Muscle layer of duodenum (tissue), 2 donors: Measurements from ENCODE around the gene RDH5.
A peak's percentile ranks its signal among the peaks of the same experiment; 100 is the strongest.

Experiments
- H3K27ac ChIP-seq: one replicate; pipeline ENCODE4 v1.7.0; 2013; ENCODE audit warnings: mild to moderate bottlenecking, low read length
- H3K27me3 ChIP-seq: one replicate; pipeline ENCODE4 v1.7.0; 2013; ENCODE audit warnings: low read depth, mild to moderate bottlenecking, control low read depth, low read length
- H3K36me3 ChIP-seq, 2 donors: one replicate each; pipeline ENCODE4 v1.7.0; 2013; ENCODE audit warnings: low read length in 2 of 2, control low read depth in 1 of 2, mild to moderate bottlenecking in 1 of 2; ENCODE audit not compliant: insufficient read depth in 2 of 2, control insufficient read depth in 1 of 2
- H3K4me1 ChIP-seq, 2 donors: one replicate each; pipeline ENCODE4 v1.7.0; 2013; ENCODE audit warnings: low read length in 2 of 2, mild to moderate bottlenecking in 2 of 2, control low read depth in 1 of 2, moderate library complexity in 1 of 2; ENCODE audit not compliant: insufficient read depth in 2 of 2, control insufficient read depth in 1 of 2
- H3K4me3 ChIP-seq, 2 donors: one replicate each; pipeline ENCODE4 v1.7.0; 2013; ENCODE audit warnings: low read length in 2 of 2, low read depth in 1 of 2, mild to moderate bottlenecking in 1 of 2
- H3K9me3 ChIP-seq, 2 donors: one replicate each; pipeline ENCODE4 v1.7.0; 2013; ENCODE audit warnings: low read length in 2 of 2, control low read depth in 1 of 2, mild to moderate bottlenecking in 1 of 2; ENCODE audit not compliant: control insufficient read depth in 1 of 2
- donor health status: healthy.

RDH5 gene

DNA sequence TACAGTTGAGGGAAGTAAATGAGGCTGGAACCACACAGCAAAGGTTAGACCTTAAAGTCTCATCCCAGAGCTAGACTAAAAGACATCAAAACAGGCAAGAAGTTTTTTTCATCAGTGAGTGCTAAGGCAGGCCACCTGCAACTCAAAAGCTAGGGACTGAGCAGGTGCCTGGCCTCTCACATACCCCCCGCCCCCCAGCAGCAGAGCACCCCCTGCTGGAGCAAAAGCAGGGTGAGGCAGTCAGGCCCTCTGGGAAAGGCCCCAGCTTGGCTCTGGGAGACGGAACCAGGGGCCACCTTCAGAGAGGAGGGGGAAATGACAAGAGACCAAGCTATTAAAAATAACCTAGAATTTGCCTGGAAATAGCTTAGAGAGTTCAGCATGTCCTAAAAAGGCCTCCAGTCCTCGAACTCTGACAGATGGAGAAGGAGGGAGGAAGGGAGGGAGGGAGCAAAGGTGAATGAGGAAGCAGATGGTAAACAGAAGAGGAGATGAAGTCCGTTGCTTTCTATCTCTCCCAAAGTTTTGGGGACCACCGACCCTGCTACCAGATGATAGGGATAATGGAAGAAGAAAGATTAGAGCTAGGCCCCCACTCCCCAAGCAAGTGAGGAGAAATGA lies 14.3 kb upstream of the RDH5 start:
- Histone ChIP-seq H3K27ac (peak overlapping the region; percentile 91), H3K9me3 (no peaks in the 10 kb centered on the region), H3K27me3 (no peaks in the 10 kb centered on the region), H3K4me1 (peaks cover 4 to 17% of the 10 kb centered on the region in 2 donors), H3K4me3 (peak overlapping the region; percentile 59 to 80), H3K36me3 (peaks cover 0 to 3% of the 10 kb centered on the region in 2 donors)

DNA sequence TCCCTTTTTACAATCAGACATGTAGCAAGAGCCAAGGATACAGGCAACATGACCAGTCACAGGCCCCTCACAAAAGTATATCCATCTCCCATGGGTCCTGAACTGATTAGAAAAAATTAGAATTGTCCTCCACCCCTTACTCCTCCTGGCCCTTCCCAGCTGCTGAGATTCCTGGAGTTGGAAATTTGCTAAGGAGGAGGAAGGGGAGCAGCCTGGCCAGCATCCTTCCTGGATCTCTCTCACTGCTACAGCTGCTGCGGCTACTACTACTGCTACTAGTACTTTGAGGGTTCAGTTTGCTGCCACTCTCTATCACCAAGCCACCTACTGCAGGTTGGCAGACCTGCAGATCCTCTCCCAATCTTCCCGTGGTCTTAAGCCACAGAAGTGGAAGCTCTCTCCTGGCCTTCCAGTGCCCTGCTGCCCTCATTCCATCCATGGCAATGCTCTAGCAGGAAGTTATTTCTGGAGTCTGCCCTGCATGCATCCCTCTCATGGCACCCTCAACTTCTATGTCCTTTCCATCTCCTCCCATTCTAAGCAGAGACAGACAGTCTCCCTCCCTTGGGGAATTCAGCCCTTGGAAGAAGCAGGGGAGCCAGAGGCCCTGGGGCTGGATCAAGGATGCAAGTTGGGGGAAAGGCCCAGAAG lies 13.5 kb upstream of the RDH5 start:
- Histone ChIP-seq H3K4me1 (peaks cover 4 to 18% of the 10 kb centered on the region in 2 donors), H3K9me3 (no peaks in the 10 kb centered on the region), H3K27ac (peak overlapping the region; percentile 91), H3K36me3 (no peaks in the 10 kb centered on the region), H3K4me3 (peak overlapping the region; percentile 59 to 80), H3K27me3 (no peaks in the 10 kb centered on the region)

DNA sequence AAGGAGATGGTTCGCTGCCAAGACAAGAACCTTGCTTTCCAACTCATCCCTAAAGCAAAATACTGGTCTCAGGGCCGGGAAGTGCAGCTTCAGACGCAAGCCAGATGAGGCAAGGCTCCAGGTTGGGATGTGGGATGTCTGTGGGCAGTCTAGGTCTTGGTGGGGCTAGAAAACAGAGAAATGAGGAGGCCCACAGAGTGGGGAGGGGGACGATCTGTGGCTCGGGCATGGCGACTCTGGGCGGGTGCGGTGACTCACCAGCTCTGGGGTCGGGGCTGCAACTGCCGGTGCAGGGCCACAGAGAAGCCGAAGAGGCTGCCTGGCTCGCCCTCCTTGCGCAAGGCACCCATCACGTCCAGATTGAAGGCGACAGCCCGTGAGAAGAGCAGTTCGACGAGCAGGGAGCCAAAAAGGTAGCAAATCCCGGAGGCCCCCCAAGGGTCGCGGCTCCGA lies 12.9 kb upstream of the RDH5 start:
- H3K4me1 ChIP-seq = peaks cover 4 to 21% of the 10 kb centered on the region in 2 donors
- H3K9me3 ChIP-seq = no peaks in the 10 kb centered on the region
- peak overlapping the region; percentile 91 for H3K27ac ChIP-seq
- no peaks in the 10 kb centered on the region for H3K27me3 ChIP-seq
- H3K36me3 ChIP-seq = no peaks in the 10 kb centered on the region
- peak overlapping the region; percentile 59 to 80 for H3K4me3 ChIP-seq

DNA sequence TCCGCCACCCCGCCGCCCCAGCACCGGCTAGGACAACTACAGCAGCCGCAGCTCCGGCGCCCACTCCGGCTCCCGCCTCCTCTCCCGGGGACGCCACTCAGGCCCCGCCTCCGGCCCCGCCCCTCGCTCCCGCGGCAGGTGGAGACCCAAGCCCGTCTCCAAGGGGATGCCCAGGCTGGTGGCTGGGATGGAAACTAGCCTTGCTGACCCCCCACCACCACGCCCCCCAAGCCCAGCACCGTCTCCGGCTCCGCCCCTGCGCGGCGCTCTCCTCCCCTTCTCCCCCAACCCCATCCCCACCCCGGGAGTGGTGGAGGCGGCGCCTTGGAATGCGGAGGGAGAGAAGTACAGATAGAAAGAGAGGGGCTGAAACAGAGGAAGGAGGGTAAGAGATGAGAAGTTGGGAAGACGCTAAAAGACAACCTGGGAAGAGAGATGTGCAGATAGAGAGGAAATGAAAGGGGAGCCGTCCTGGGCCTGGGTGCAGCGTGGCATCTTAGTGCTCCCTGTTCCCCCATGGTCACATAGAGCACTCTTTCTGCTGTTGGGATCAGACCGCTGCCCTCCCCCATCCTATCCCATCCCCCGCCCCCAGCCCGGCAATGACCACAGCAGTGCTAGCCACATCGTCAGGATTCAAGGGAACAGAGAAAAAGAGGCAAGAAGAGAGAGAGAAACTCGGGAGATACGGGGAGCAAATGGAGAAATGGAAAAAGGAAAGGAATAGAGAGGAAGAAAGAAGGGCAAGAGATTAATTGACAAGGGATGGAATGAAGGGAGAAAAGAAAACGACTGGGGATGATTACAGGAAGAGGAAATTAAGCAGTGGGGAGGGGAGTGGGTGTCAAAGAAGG lies 12.1 kb upstream of the RDH5 start, which contains the start of gene ITGA7:
ITGA7 (minus strand) TSS at position 64 of the 854 bp plus-strand sequence. CDS start 222 bp downstream, outside the sequence.
- Histone ChIP-seq H3K36me3 (no peaks in the 10 kb centered on the region), H3K27ac (peak within 1 kb of the TSS; percentile 91), H3K4me1 (peaks cover 4 to 23% of the 10 kb centered on the region in 2 donors), H3K4me3 (peak within 1 kb of the TSS; percentile 59 to 80), H3K9me3 (no peaks in the 10 kb centered on the region), H3K27me3 (no peaks in the 10 kb centered on the region)

DNA sequence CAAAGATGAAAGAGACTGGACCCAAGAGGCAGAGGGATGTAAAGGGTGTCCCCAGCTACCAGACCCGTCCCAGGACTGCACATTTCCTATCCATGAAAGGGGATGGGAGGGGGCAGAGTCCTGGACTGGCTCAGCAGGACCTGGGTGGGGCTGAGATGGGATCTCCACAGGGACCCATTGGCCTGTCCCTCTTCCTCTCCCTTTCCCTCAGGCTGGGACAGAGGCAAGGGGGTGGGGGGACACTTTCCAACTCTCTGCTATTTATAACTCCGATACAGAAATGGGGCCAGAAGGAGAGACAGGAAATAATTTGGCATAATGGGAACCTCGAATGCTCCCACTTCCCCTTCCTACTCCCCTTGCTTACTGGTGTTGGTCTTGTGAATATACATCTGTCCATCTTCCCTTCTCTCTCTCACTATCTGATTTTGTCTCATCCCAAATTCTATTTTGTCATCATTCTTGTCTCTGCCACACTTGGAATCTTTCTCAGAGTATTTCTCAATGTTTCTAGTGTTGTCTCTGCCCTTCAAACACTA lies 11.4 kb upstream of the RDH5 start:
- Histone ChIP-seq H3K4me1 (peaks cover 4 to 27% of the 10 kb centered on the region in 2 donors), H3K4me3 (peak overlapping the region; percentile 35 to 80), H3K27ac (peak overlapping the region; percentile 76), H3K9me3 (no peaks in the 10 kb centered on the region), H3K36me3 (no peaks in the 10 kb centered on the region), H3K27me3 (no peaks in the 10 kb centered on the region)

DNA sequence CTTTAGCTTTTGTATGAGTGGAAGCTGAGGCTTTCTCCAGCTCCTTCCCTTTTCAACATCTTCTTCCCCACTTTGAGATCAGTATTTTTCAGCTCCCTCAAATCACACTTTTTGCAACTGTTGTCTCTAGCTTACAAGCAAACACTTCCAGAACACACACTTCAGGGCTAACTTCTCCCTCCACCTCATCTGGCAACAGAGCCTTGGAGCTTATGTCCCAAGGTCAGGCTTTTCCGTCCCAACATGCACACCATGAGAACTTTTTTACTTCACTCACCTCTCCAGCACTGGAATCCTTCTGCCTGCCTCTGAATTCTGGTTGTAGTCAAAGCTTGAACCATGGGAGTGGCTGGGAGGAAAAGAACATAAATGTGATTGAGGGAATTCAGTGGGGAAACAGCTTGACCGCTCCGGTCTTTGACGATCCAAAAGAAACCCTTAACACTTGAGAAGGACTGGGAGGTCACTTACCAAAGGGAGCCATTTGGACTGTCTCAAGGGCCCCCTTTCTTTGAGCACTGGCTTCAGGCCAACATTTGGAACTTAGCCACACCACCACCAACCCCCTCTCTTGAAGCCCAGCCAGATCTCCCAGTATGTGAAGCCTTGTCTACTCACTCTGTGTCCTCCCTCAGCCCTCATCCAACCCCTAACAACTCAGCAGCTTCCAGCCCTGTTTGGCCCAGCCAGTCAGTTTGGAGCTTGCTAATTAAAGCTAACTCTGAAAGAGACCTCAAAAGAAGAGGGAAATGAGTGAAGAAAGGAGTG lies 8.2 kb upstream of the RDH5 start:
- Histone ChIP-seq H3K27ac (peak overlapping the region; percentile 28), H3K4me1 (peaks cover 14 to 39% of the 10 kb centered on the region in 2 donors), H3K9me3 (no peaks in the 10 kb centered on the region), H3K27me3 (no peaks in the 10 kb centered on the region), H3K4me3 (no peak overlapping the region), H3K36me3 (no peaks in the 10 kb centered on the region)

DNA sequence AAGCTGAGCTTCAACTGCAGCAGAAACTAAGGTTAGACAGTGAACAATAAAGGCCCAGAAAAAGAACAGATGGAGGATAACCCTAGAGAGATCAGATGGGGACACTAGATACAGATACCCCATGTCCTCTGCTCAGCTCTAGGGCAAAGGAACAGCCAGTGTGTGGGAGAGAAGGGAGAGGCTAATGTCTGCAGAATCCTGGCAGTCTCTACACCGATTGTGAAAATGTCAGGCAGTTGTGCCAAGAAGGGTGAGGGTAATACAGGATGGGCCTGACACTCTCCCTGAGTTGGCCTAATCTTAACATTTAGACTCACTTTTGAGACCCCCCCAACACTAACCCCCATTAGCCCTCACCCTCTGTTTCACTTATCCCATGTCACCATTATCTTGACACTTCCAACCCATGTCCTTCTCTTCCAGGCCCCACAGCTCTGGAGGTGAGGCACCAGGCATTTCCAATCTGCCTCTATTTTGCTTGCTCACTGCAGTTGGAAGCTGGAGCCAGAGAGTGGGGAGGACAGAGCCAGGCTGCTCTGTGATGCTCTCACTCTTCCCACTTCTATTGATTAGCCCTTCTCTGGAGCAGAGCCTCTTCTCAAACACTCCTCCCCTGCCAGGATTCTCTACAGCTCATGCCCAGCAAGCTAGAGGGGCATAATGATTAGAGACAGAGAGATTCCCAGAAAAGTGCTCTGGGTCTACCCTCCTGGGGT lies 7.3 kb upstream of the RDH5 start:
- Histone ChIP-seq H3K27me3 (no peaks in the 10 kb centered on the region), H3K4me3 (no peak overlapping the region), H3K27ac (peak overlapping the region; percentile 28), H3K4me1 (peaks cover 23 to 44% of the 10 kb centered on the region in 2 donors), H3K36me3 (no peaks in the 10 kb centered on the region), H3K9me3 (no peaks in the 10 kb centered on the region)

DNA sequence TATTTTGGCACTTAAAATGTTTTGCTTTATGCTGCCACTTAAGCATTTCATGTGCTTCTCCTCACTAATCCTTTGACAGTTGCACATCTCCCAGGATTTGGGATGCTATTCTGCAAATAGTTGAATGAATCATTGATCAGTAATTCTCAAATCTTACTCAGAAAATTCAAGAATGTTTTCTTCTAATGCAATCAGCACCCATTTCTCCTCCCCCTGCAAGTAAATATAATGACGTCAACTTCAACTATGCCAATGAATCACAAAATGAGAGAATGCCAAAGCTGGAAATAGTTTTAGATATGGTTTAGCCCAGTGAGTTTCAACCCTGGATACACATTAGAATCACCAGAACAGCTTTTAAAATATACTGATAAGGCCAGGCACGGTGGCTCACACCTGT lies 6.5 kb upstream of the RDH5 start:
- Histone ChIP-seq H3K4me3 (no peak overlapping the region), H3K4me1 (peaks cover 29 to 47% of the 10 kb centered on the region in 2 donors), H3K27me3 (no peaks in the 10 kb centered on the region), H3K36me3 (no peaks in the 10 kb centered on the region), H3K27ac (peak overlapping the region; percentile 28), H3K9me3 (no peaks in the 10 kb centered on the region)

DNA sequence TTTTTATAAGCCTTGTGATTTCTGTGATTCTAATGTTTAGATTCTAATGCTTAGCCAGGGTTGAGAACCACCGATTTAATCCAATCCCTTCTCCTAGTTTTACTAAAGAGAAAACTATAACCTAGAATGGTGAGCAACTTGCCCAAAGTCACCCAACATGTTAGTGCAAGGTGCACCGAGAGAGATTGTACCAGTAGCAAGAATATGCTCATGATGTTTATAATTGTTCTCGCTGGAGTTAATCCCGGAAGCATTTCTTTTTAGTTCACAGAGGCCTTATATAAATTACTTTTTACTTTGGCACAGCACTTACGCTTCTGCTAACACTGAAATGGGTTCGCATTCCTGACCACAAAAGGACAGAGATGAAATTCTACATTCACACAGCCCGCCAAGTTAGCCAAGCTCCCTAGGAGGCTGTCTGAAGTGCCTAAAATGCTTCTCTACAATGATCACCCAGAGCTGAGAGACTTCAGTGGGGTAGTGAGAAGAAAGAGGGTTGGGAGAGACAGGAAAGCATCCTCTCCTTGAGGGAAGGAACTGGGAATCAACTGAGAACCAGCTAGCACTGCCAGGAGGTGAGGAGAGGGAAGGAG lies 4.9 kb upstream of the RDH5 start:
- no peaks in the 10 kb centered on the region for H3K36me3 ChIP-seq
- H3K9me3 ChIP-seq = no peaks in the 10 kb centered on the region
- peak overlapping the region; percentile 82 to 86 for H3K4me3 ChIP-seq
- H3K27me3 ChIP-seq = no peaks in the 10 kb centered on the region
- peaks cover 43 to 56% of the 10 kb centered on the region in 2 donors for H3K4me1 ChIP-seq
- H3K27ac ChIP-seq = peak overlapping the region; percentile 92
